ENCODE measurements around the gene NEMP2. TPM values are rescaled to one million over a fixed set of nuclear protein-coding genes. Genes with fewer than 3 reads are reported as not detected.

NEMP2 gene
- total RNA-seq, 1 donor from 2014 or later, result 9.5 TPM

- Histone ChIP-seq H3K36me3 (peaks cover 49% of the 10 kb centered on the region), H3K9me3 (no peaks in the 10 kb centered on the region), H3K4me1 (no peaks in the 10 kb centered on the region), H3K27ac (no peak overlapping the region), H3K27me3 (ENCODE audit: low read depth) (no peaks in the 10 kb centered on the region), H3K4me3 (no peak overlapping the region)
- ATAC-seq, result no peak
- intact Hi-C loops (cut with DNase I), result no loop called here
- TF ChIP-seq CTCF (IDR thresholded peaks at IDR 0.05), result no peak
- no peak for DNase-seq
Observed at GRCh38 chr2:190507135-190507534, 27.4 kb downstream of the NEMP2 start.

- intact Hi-C loops (cut with DNase I), result no loop called here
- ATAC-seq (no peak), DNase-seq (no peak)
- Histone ChIP-seq H3K4me1 (no peaks in the 10 kb centered on the region), H3K9me3 (no peaks in the 10 kb centered on the region), H3K27ac (no peak overlapping the region), H3K36me3 (peaks cover 49% of the 10 kb centered on the region), H3K4me3 (no peak overlapping the region), H3K27me3 (ENCODE audit: low read depth) (no peaks in the 10 kb centered on the region)
- TF ChIP-seq CTCF (IDR thresholded peaks at IDR 0.05), result no peak
Observed at GRCh38 chr2:190506666-190507065, 27.9 kb downstream of the NEMP2 start.

GRCh38 chr2:190505696-190506095 lies 28.8 kb downstream of the NEMP2 start:
- Histone ChIP-seq H3K4me1 (no peaks in the 10 kb centered on the region), H3K36me3 (peaks cover 58% of the 10 kb centered on the region), H3K27me3 (ENCODE audit: low read depth) (no peaks in the 10 kb centered on the region), H3K27ac (no peak overlapping the region), H3K4me3 (no peak overlapping the region), H3K9me3 (no peaks in the 10 kb centered on the region)
- intact Hi-C loops (cut with DNase I), result no loop called here
- no peak for TF ChIP-seq CTCF (IDR thresholded peaks at IDR 0.05)
- ATAC-seq (no peak), DNase-seq (no peak)

GRCh38 chr2:190504912-190505311 lies 29.6 kb downstream of the NEMP2 start:
- no peak for TF ChIP-seq CTCF (IDR thresholded peaks at IDR 0.05)
- peaks cover 61% of the 10 kb centered on the region for H3K36me3 ChIP-seq
- intact Hi-C loops (cut with DNase I), result no loop called here

GRCh38 chr2:190503088-190503487 lies 31.4 kb downstream of the NEMP2 start:
- no peak overlapping the region for H3K4me3 ChIP-seq
- no peak for DNase-seq
- intact Hi-C loops (cut with DNase I), result no loop called here
- ATAC-seq, result no peak
- H3K9me3 ChIP-seq, result no peaks in the 10 kb centered on the region
- no peak for TF ChIP-seq CTCF (IDR thresholded peaks at IDR 0.05)
- peaks cover 62% of the 10 kb centered on the region for H3K36me3 ChIP-seq
- H3K27me3 ChIP-seq (ENCODE audit: low read depth), result no peaks in the 10 kb centered on the region
- H3K27ac ChIP-seq, result no peak overlapping the region
- no peaks in the 10 kb centered on the region for H3K4me1 ChIP-seq

More at GRCh38 chr2:190504912-190505311, 29.6 kb downstream of the NEMP2 start:
- H3K27ac ChIP-seq, result no peak overlapping the region
- ATAC-seq (no peak), DNase-seq (no peak)
- no peaks in the 10 kb centered on the region for H3K27me3 ChIP-seq (ENCODE audit: low read depth)
- H3K4me3 ChIP-seq, result no peak overlapping the region
- no peaks in the 10 kb centered on the region for H3K4me1 ChIP-seq
- H3K9me3 ChIP-seq, result no peaks in the 10 kb centered on the region
